H1 (cell line): ENCODE measurements around the gene ZFAND3. TPM values are rescaled to one million over a fixed set of nuclear protein-coding genes. Genes with fewer than 3 reads are reported as not detected.

Source experiments
- KDM1A ChIP-seq: fragments of 200-600, 300-600 bp; sonication (generic); IDR thresholded peaks from 2 replicates; pipeline ENCODE4 v1.7.1; 2016; ENCODE audit warnings: mild to moderate bottlenecking, low read length, borderline replicate concordance
- RNF2 ChIP-seq: fragments of 200-900, 300-1000 bp; sonication (generic); IDR thresholded peaks from 2 replicates; pipeline ENCODE4 v1.7.1; 2016; ENCODE audit warnings: borderline replicate concordance, low read depth, mild to moderate bottlenecking, antibody characterized with exemption, low read length; ENCODE audit not compliant: poor library complexity, severe bottlenecking; ENCODE audit errors: missing control alignments
- polyA plus RNA-seq, 7 experiments: library from polyadenylated mRNA; depleted of rRNA in 3 of 7; stranded (reverse) in 5 of 7; unstranded in 2 of 7; fragments of >200 nt in 5 of 7; fragments of 200-250 nt in 2 of 7; gene quantifications; 1 replicate in 5 of 7; 2 replicates in 1 of 7; 4 replicates in 1 of 7; pipeline versions ENCODE4 v1.2.1 to v1.2.3, GENCODE V29; 2011 to 2013; ENCODE audit warnings: missing spikeins in 2 of 7, mixed read lengths in 2 of 7
- total RNA-seq: library from RNA; stranded (reverse); fragmentation: NEBNext Ultra II Directional; extraction: Animal tissue kit (Norgen Biotek cat#: 25700); gene quantifications from 2 replicates; pipeline ENCODE4 v1.2.1, GENCODE V29; 2021
- TF ChIP-seq, protein P1 (sequence below): fragments of 300-600 bp; sonication (generic); IDR thresholded peaks from 2 replicates; pipeline ENCODE4 v1.7.1; 2012; ENCODE audit warnings: low read length, moderate library complexity, mild to moderate bottlenecking, inconsistent platforms; ENCODE audit not compliant: insufficient replicate concordance

ZFAND3 gene
- total and polyA plus RNA-seq, 2 of the 8 experiments (the other 6 are each of a cell fraction or from before 2014, with no cell fraction given): 13.0 to 51.3 TPM

DNA sequence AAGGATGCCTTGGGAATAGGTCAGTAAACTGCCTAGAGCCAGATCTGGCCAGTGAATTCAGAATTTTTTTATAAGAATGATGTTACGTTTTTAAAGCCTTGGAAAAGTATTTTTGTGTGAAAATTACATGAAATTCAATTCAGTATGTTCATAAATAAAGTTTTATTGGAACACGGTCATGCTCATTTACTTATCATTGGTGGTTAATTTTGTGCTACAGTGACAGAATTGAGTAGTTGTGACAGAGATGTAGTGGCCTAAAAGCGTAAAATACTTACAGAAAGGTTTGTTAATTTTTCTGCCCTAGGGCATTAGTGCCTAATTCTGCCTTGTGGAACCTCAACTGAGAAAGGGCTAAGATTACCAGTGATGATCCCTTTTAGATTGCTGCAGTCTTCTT lies 28.2 kb downstream of the ZFAND3 start (continued):
- TF ChIP-seq, protein P1, sequence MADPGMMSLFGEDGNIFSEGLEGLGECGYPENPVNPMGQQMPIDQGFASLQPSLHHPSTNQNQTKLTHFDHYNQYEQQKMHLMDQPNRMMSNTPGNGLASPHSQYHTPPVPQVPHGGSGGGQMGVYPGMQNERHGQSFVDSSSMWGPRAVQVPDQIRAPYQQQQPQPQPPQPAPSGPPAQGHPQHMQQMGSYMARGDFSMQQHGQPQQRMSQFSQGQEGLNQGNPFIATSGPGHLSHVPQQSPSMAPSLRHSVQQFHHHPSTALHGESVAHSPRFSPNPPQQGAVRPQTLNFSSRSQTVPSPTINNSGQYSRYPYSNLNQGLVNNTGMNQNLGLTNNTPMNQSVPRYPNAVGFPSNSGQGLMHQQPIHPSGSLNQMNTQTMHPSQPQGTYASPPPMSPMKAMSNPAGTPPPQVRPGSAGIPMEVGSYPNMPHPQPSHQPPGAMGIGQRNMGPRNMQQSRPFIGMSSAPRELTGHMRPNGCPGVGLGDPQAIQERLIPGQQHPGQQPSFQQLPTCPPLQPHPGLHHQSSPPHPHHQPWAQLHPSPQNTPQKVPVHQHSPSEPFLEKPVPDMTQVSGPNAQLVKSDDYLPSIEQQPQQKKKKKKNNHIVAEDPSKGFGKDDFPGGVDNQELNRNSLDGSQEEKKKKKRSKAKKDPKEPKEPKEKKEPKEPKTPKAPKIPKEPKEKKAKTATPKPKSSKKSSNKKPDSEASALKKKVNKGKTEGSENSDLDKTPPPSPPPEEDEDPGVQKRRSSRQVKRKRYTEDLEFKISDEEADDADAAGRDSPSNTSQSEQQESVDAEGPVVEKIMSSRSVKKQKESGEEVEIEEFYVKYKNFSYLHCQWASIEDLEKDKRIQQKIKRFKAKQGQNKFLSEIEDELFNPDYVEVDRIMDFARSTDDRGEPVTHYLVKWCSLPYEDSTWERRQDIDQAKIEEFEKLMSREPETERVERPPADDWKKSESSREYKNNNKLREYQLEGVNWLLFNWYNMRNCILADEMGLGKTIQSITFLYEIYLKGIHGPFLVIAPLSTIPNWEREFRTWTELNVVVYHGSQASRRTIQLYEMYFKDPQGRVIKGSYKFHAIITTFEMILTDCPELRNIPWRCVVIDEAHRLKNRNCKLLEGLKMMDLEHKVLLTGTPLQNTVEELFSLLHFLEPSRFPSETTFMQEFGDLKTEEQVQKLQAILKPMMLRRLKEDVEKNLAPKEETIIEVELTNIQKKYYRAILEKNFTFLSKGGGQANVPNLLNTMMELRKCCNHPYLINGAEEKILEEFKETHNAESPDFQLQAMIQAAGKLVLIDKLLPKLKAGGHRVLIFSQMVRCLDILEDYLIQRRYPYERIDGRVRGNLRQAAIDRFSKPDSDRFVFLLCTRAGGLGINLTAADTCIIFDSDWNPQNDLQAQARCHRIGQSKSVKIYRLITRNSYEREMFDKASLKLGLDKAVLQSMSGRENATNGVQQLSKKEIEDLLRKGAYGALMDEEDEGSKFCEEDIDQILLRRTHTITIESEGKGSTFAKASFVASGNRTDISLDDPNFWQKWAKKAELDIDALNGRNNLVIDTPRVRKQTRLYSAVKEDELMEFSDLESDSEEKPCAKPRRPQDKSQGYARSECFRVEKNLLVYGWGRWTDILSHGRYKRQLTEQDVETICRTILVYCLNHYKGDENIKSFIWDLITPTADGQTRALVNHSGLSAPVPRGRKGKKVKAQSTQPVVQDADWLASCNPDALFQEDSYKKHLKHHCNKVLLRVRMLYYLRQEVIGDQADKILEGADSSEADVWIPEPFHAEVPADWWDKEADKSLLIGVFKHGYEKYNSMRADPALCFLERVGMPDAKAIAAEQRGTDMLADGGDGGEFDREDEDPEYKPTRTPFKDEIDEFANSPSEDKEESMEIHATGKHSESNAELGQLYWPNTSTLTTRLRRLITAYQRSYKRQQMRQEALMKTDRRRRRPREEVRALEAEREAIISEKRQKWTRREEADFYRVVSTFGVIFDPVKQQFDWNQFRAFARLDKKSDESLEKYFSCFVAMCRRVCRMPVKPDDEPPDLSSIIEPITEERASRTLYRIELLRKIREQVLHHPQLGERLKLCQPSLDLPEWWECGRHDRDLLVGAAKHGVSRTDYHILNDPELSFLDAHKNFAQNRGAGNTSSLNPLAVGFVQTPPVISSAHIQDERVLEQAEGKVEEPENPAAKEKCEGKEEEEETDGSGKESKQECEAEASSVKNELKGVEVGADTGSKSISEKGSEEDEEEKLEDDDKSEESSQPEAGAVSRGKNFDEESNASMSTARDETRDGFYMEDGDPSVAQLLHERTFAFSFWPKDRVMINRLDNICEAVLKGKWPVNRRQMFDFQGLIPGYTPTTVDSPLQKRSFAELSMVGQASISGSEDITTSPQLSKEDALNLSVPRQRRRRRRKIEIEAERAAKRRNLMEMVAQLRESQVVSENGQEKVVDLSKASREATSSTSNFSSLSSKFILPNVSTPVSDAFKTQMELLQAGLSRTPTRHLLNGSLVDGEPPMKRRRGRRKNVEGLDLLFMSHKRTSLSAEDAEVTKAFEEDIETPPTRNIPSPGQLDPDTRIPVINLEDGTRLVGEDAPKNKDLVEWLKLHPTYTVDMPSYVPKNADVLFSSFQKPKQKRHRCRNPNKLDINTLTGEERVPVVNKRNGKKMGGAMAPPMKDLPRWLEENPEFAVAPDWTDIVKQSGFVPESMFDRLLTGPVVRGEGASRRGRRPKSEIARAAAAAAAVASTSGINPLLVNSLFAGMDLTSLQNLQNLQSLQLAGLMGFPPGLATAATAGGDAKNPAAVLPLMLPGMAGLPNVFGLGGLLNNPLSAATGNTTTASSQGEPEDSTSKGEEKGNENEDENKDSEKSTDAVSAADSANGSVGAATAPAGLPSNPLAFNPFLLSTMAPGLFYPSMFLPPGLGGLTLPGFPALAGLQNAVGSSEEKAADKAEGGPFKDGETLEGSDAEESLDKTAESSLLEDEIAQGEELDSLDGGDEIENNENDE: no peak
- TF ChIP-seq KDM1A (no peak), RNF2 (no peak)
